Neural cell (in vitro differentiated cells): ENCODE data around the gene KDM8. TPM values are rescaled to one million over a fixed set of nuclear protein-coding genes. Genes with fewer than 3 reads are reported as not detected.

Experiments used
- H2AFZ ChIP-seq: fragments of 200-600, 300-800 bp; sonication (generic), shearing (Covaris generic); 2 replicates; pipeline ENCODE4 v1.6.0; 2014; ENCODE audit warnings: low read depth, mild to moderate bottlenecking, antibody characterized with exemption, low read length, moderate library complexity
- H3F3A ChIP-seq: fragments of 200-600 bp; shearing (Covaris generic); 2 replicates; pipeline ENCODE4 v1.6.1; 2016; ENCODE audit warnings: mild to moderate bottlenecking, moderate library complexity, mixed read lengths, antibody characterized with exemption, low read length; ENCODE audit not compliant: insufficient read depth, poor library complexity, severe bottlenecking
- H3K27ac ChIP-seq: fragments of 200-600, 300-800 bp; sonication (generic), shearing (Covaris generic); 2 replicates; pipeline ENCODE4 v1.5.1; 2014; ENCODE audit warnings: mild to moderate bottlenecking, low read length, moderate library complexity
- H3K27me3 ChIP-seq: fragments of 300-800, 200-600 bp; sonication (generic), shearing (Covaris generic); 2 replicates; pipeline ENCODE4 v1.6.0; 2014; ENCODE audit warnings: mild to moderate bottlenecking, low read depth, low read length, moderate library complexity; ENCODE audit not compliant: insufficient read depth
- H3K36me3 ChIP-seq: fragments of 300-800, 200-600 bp; sonication (generic), shearing (Covaris generic); 2 replicates; pipeline ENCODE4 v1.5.1; 2014; ENCODE audit warnings: mild to moderate bottlenecking, antibody characterized with exemption, low read length, moderate library complexity; ENCODE audit not compliant: insufficient read depth
- H3K4me2 ChIP-seq: fragments of 300-800, 200-600 bp; sonication (generic), shearing (Covaris generic); 2 replicates; pipeline ENCODE4 v1.6.0; 2014; ENCODE audit warnings: mild to moderate bottlenecking, low read length
- H3K4me3 ChIP-seq: fragments of 300-800, 200-600 bp; sonication (generic), shearing (Covaris generic); 2 replicates; pipeline ENCODE4 v1.5.1; 2014; ENCODE audit warnings: mild to moderate bottlenecking, low read length, moderate library complexity
- H3K79me2 ChIP-seq: fragments of 200-600 bp; shearing (Covaris generic); replicated peaks from 2 replicates; pipeline ENCODE4 v1.6.0; 2014; ENCODE audit warnings: mild to moderate bottlenecking, low read length, moderate library complexity; ENCODE audit not compliant: insufficient read depth
- H3K9ac ChIP-seq: fragments of 300-800, 200-600 bp; sonication (generic), shearing (Covaris generic); 2 replicates; pipeline ENCODE4 v1.6.1; 2016; ENCODE audit warnings: mild to moderate bottlenecking, low read length, mixed read lengths
- H3K9me2 ChIP-seq: fragments of 200-600 bp; shearing (Covaris generic); 2 replicates; pipeline ENCODE4 v1.6.1; 2016; ENCODE audit warnings: mild to moderate bottlenecking, low read length, mixed read lengths; ENCODE audit not compliant: insufficient read depth
- H3K9me3 ChIP-seq: fragments of 200-600, 300-800 bp; sonication (generic), shearing (Covaris generic); 2 replicates; pipeline ENCODE4 v1.6.1; 2016; ENCODE audit warnings: mild to moderate bottlenecking, mixed run types, low read length, moderate library complexity, mixed read lengths
- H4K20me1 ChIP-seq: fragments of 200-600 bp; shearing (Covaris generic); 2 replicates; pipeline ENCODE4 v1.6.1; 2016; ENCODE audit warnings: mild to moderate bottlenecking, mixed run types; ENCODE audit not compliant: insufficient read depth
- CTCF ChIP-seq: fragments of 450-650 bp; IDR thresholded peaks from 2 replicates; pipeline ENCODE4 v1.5.1; 2014; ENCODE audit warnings: antibody characterized with exemption, mild to moderate bottlenecking, moderate library complexity; ENCODE audit not compliant: poor library complexity, severe bottlenecking
- EP300 ChIP-seq: fragments of 450-650 bp; conservative IDR thresholded peaks from 2 replicates; pipeline ENCODE4 v1.6.1; 2014; ENCODE audit warnings: antibody characterized with exemption, mild to moderate bottlenecking, moderate library complexity; ENCODE audit not compliant: poor library complexity, severe bottlenecking
- EZH2 ChIP-seq: fragments of 200-600, 300-800 bp; shearing (Covaris generic), sonication (generic); IDR thresholded peaks from 2 replicates; pipeline ENCODE4 v1.6.1; 2014; ENCODE audit warnings: antibody characterized with exemption, low read length, borderline replicate concordance, mild to moderate bottlenecking; ENCODE audit not compliant: insufficient read depth, poor library complexity, severe bottlenecking
- MXI1 ChIP-seq: fragments of 450-650 bp; conservative IDR thresholded peaks from 2 replicates; pipeline ENCODE4 v1.6.1; 2014; ENCODE audit warnings: antibody characterized with exemption, mild to moderate bottlenecking; ENCODE audit not compliant: poor library complexity, severe bottlenecking
- POLR2AphosphoS5 ChIP-seq: IDR thresholded peaks from 2 replicates; pipeline ENCODE4 v1.6.1; 2012
- RAD21 ChIP-seq: fragments of 450-650 bp; conservative IDR thresholded peaks from 2 replicates; pipeline ENCODE4 v1.6.1; 2014; ENCODE audit warnings: antibody characterized with exemption, mild to moderate bottlenecking, moderate library complexity
- REST ChIP-seq: IDR thresholded peaks from 2 replicates; pipeline ENCODE4 v1.6.1; 2012; ENCODE audit warnings: borderline replicate concordance
- SMC3 ChIP-seq: fragments of 450-650 bp; conservative IDR thresholded peaks from 2 replicates; pipeline ENCODE4 v1.6.1; 2014; ENCODE audit warnings: antibody characterized with exemption, mild to moderate bottlenecking, moderate library complexity; ENCODE audit not compliant: poor library complexity
- TAF1 ChIP-seq: IDR thresholded peaks from 2 replicates; pipeline ENCODE4 v1.6.1; 2012; ENCODE audit warnings: low read depth
- polyA plus RNA-seq: library from polyadenylated mRNA; depleted of rRNA; stranded (reverse); fragments of >200 nt; gene quantifications from 2 replicates; pipeline ENCODE4 v1.2.3, GENCODE V29; 2014

KDM8 gene
- polyA plus RNA-seq, 1 donor from 2014 or later, result 4.0 TPM

- Histone ChIP-seq H3F3A (no peaks in the 10 kb centered on the region), H3K79me2 (no peaks in the 10 kb centered on the region), H3K9me3 (no peaks in the 10 kb centered on the region), H3K27me3 (no peaks in the 10 kb centered on the region), H3K4me2 (no peak overlapping the region), H3K36me3 (no peaks in the 10 kb centered on the region), H3K9ac (no peak overlapping the region), H4K20me1 (no peaks in the 10 kb centered on the region), H2AFZ (no peak overlapping the region), H3K9me2 (no peaks in the 10 kb centered on the region), H3K27ac (no peak overlapping the region), H3K4me3 (no peak overlapping the region)
- TF ChIP-seq CTCF (no peak), POLR2AphosphoS5 (no peak), EP300 (no peak), EZH2 (no peak), RAD21 (no peak), SMC3 (no peak), REST (no peak), MXI1 (no peak), TAF1 (no peak)
Measured at GRCh38 chr16:27231692-27232060, 28.4 kb downstream of the KDM8 start.

GRCh38 chr16:27232061-27232900 lies 29.0 kb downstream of the KDM8 start:
- TF ChIP-seq CTCF, result no peak
- H3K79me2 ChIP-seq, result no peaks in the 10 kb centered on the region
- H3F3A ChIP-seq, result no peaks in the 10 kb centered on the region
- H3K27ac ChIP-seq, result no peak overlapping the region
- H4K20me1 ChIP-seq, result no peaks in the 10 kb centered on the region
- no peak overlapping the region for H3K4me3 ChIP-seq
- no peaks in the 10 kb centered on the region for H3K9me3 ChIP-seq
- H2AFZ ChIP-seq, result no peak overlapping the region
- no peak overlapping the region for H3K4me2 ChIP-seq
- no peaks in the 10 kb centered on the region for H3K9me2 ChIP-seq
- no peaks in the 10 kb centered on the region for H3K36me3 ChIP-seq
- H3K9ac ChIP-seq, result no peak overlapping the region
- no peaks in the 10 kb centered on the region for H3K27me3 ChIP-seq
